Kidney capillary endothelial cell (primary cell): ENCODE measurements around the gene KCNK5.

Experiments
- DNase-seq: peaks from one replicate; pipeline ENCODE4 v3.0.0-alpha.2; 2018; ENCODE audit warnings: low spot score

KCNK5 gene

DNA sequence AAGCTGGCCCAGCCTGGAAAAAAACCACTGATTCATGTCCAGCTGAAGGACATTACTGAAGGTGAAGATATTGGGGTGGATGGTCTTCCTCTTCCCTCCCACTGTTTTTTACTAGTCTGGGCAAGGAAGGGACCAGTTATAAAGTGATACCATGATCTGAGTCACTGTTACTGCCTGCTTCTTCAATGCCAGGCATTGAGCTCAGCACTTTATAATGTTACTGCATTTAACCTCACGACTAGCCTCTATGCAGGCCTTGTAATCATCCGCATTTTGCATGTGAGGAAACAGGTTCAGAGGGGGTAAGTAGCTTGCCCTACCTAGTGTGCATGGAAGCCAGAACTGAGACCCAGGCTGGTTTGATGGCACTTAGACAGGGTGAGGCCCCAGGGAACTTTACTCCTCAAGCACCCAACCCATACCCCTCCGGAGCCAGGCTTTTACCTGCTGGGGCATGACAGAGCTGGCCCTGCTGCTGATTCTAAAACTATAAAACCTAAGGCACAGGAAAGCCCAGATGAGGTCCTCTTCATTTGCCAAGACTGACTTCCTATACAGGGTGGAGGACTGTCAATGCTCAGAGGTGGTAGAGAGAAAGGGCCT, 11.0 kb upstream of the KCNK5 start:
- no peak for DNase-seq

DNA sequence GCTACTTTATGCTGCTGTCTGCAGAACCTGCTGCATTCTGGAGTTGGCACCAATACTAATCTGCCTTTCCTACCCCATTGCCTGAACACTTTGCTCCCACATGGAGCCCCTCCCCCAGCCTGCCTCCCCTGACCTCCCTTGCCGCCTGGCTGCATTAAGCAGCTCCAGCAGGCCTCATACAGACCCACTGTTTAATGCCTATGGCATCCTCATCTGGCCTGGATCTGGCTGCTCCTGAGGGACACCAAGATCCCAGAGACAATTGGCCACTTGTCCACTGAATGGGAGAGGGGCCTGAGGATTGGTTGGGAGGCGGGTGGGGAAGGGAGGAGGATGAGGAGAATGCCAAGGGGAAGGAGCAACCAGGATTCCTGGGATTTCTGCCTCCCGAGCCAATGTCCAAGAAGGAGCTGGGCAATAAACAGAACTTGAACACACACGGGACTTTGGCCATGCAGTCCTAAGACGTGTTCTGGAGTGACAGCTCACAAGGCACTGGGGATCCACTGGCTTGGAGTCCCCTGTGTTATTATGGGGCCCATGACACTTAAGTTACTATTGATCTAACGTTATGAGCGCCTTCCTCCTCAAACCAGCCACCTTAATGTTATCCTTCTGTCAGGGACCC, 10.4 kb upstream of the KCNK5 start:
- no peak for DNase-seq

DNA sequence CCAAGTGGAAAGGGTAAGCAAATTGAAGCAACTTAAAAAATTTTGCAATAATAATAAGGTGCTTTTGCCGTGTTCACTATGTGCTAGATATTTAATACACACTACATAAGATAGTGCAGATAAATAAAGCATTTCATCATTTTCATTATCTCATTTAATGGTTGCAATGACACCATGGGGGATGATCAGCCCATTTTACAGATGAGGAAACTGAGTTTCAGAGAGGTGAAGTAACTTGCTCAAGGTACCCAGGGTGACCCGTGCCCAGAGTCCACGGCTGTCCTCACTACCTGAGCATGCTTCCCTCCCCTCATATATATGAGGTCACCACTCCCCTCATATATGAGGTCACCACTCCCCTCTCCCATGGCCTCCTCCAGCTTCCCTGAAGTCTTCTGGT, 7.5 kb upstream of the KCNK5 start:
- DNase-seq: no peak

DNA sequence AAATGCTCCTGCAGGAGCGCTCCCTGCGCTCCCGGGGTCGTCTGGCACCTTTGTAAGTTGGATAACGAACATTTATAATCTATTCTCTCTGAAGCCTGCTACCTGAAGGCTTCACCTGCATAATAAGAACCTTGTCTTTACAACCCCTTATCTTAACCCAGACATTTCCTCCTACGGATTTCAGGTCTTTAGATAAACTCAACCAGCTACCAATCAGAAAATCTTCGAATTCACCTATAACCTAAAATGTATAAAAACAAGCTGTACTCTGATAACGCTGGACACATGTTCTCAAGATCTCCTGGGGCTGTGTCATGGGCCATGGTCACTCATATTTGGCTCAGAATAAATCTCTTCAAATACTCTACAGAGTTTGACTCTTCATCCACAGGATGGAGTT, 4.1 kb upstream of the KCNK5 start:
- DNase-seq: no peak

DNA sequence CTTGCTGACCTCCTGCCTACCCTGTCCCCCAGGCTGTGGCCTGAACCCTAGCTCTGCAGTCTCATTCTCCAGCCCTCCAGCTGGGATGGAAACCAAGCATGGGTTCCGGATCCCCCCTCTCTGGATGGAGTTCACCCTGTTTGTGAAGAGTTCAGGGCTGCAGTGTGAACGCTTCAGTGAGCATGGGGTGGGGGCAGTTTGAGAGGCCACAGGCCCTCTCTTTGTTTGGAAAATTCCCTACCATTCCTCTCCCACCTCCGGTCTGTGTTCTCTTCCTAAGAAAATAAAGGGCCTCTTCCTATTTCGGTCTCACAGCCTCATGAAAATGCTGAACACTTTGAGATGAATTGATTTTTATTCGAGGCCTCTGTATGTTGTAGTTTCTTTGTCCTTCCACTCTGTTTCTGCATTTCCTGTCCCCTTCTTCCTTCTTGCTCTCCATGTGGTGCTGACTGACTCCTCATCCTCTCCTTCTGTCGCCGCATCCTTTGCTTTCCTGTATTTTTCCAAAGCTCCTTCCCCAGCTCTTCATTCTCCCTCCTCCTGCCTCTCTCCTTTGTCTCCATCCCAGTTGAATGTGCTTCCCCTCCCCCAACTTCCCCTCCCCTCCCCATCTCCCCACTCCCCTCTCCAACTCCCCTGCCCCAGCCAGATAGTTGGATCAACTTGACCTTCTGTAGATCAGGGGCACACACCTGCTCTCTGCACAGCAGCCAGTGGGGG, 2.4 kb upstream of the KCNK5 start:
- DNase-seq: no peak

DNA sequence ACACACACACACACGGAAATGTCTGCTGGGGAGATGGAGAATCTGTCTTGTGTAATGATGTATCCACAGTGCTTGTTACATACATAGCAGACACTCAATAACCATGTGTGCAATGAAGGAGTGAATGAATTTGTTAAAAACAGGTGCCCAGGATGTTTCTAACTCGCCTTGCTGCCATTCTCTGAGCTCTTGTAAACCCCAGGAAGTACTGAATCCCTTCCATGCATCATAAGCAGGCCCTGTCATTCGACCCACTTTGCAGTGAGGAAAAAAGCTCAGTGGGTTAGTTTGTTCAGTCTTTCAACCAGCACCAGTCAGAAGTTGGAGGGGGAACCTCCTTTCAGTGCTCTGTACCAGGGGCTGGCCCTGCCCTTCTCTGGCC, 1.4 kb upstream of the KCNK5 start:
- DNase-seq: no peak

DNA sequence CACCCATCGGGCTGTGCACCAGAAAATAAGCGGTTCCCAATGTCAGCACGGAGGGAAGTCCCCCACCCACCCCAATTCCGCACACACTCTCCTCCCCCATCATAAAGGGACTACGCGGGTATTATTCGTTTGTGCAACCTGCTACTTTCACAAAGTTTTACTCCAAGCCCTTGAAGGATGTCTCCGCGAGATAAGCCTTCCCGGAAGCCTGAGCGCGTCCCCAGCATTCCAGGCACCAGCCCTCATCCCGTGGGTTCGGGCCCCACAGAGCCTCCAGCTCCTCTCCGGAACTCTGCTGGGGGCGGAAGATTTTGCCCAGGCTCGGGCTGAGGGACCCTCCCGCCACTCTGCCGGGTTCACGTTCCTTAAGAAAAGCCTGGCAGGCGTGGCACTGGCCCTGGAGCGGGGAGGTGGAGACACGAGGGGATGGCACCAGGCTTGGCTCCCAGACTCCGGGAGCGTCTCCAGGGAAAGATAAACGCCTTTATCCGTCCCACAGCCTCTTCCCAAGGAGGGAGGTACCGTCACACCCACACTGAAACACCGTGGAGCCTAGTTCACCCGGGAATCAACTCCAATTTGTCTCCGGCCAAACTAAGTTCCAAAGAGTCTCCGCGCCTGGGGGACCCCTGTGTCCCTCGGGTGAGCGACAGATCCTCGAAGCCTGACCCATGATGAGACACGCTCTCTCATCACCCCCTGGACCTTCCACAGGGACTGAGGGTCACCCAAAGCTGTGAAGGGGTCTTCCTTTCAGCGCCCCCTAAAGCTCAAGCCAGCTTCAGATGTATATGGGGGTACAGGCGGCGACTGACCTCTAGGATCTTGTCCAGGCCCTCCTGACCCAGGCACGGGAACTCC, 934 bp downstream of the KCNK5 start:
- no peak for DNase-seq

DNA sequence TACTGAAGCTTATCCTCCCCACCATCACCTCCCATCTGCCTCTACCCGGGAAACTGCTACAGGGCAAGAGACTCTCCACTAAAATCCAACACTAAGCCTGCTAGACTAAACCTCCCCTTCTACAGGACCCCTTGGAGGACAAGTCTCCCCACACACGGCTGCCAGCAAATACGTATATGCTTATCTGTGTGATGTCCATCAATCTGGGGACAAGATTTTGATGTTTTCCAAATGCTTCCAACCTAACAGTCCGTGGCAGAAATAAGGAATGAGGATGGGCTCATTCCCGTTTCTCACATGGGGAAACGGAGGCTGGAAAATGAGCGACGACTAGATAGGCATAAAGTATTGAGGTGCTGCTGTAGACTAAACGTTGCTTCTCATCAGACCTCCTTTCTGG, 1.8 kb downstream of the KCNK5 start:
- DNase-seq: no peak

DNA sequence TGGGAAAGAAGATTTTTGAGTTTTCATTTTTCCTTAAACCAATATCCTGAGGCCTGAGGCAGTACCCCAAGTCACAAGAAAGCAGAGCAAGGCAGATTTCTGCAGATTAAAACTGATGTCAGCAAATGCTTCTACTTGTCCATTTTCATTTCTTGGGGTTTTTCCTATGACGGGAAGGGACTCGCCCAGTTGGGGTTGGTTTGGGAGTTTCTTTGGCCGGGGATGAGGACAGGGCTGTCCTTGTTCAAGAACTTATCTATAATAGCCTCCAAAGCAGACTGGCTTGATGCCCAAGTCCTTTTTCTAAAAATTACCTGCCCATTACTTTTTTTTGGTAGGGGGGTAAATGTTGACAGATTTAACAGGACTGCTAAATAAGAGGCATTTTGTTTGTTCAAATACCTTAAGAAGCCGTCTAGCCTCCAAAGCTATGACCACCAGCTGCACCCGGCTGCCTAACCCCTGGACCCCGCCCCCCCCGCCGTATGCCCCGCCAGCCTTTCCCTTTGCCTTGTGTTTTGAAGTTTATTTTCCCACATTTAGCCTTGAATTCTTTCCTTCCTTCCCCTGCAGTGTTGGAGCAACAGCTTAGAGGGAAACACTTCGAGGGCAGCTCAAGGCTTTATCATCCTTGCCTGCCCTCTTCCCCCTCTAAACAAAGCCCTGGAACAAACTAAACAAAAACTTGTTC, 2.5 kb downstream of the KCNK5 start:
- DNase-seq: no peak

DNA sequence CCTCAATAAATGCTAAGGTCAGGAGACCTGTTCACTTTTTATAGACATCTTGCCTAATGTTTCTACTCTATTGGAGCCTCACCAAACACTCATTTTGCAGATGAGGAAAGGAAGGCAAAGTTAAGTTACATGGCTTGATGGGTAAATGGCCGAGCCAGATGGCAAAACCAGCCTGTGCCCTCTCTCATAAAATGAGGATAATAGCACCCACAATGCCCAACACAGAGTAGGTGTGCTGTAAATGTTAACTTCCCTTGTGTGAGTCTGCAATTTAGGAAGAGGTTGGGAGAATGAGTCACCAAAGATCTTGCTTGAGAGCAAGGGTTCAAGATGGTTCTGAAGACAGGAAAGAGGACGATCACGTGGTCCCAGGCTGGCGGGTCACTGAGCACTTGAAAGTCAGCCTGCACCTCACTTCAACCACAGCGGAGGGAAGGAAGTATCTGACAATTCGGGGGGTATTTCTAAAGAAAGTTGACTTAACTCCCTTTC, 3.3 kb downstream of the KCNK5 start:
- no peak for DNase-seq

DNA sequence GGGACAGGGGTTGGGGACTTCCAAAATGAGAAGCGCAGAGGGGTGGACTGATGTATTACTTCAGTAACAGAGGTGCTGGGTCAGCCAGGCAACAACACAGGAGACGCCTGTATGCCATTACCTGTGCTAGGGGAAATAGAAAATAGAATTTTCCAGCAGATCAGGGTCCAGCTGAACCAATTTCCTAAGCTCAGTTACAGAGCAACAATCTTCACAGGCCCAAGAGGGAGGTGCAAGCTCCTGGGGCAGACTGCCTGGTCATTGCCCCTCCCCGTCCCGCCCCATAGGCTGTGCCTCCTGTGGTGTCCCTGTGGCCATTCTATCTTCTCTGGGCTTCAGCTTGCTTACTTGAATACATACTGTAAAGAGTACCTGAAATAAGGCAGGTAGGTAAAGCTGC, 3.7 kb downstream of the KCNK5 start:
- no peak for DNase-seq

DNA sequence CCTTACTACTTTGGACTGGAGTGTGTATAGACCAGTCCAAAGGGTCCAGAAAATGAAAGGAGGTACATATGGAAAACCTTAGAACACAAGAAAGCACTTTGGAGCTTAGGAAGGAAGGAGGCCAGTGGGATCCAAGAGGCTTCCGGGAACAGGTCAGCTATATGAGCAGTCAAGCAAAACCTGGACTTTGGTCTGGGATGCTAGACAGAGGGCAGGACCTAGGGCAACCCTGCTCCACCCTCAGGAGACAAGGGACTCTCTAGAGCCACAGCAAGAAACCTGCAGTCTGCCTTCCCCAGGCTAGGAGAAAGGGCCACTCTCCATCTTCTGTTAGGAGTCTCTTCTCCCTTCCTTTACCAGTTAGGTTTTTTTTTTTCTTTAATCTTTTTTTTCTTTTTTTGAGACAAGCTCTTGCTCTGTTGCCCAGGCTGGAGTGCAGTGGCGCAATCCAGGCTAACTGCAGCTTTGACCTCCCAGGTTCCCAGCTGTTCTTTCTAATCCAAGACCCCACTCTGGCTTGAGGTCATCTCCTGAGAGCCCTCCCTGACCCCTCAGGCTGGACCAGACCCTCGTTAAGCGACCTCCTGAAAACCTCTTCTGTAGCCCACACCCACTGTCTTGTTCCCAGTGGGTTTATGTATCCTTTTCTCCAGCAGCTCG, 4.6 kb downstream of the KCNK5 start:
- no peak for DNase-seq

DNA sequence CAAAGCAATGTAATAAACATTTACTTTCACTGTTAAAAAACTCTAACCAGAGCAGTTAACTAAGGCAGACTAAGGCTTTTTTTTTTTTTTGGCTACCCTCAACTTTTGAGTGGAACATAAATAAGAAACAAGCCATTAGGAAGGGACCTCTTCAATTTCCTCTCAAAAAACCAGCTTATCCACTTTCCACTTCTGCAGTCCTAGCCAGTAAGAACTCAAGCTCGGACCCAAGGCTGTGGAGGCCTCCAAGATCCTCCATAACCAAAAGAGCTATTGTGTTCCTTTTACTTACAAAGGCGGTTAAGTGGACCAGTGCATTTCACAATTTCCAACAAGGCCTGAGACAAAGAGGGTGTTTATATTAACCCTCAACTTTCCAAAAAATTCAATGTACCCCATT, 5.3 kb downstream of the KCNK5 start:
- no peak for DNase-seq

DNA sequence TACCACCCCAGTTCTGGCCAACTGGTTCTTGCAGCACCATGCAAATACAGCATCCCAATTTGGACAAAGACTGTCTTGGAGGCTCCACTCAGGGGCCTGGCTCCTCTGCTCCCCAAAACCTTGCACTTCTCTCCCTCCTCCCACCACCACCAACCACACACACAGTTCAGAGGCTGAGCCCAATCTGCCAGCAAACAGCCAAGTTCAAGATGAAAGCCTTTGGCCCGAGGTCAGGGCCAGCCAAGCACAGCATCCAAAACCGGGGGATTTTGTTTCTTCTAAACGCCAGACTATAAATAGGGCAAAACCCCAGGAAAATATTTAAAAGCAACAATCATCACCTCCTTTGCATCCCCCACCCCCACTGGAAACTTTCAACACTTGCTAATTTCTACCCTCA, 5.7 kb downstream of the KCNK5 start:
- no peak for DNase-seq

DNA sequence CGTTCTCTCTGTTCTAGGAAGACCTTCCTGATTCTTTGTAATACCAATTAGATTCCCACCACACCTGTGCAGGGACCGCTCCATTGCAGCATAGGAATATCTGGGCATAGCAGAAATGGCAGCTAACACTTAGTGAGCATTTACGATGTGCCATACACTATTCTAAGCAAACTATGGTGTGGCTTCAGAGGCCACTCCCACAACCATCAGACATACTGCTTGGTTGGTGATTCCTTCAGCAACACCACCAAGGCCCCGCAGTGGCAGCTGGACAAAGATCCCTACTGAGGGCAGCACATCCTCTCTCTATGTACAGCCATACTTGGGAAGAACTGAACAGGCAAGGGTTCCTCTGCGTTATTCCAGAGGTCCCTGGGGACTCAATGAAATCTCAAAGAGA, 6.2 kb downstream of the KCNK5 start:
- DNase-seq: no peak

DNA sequence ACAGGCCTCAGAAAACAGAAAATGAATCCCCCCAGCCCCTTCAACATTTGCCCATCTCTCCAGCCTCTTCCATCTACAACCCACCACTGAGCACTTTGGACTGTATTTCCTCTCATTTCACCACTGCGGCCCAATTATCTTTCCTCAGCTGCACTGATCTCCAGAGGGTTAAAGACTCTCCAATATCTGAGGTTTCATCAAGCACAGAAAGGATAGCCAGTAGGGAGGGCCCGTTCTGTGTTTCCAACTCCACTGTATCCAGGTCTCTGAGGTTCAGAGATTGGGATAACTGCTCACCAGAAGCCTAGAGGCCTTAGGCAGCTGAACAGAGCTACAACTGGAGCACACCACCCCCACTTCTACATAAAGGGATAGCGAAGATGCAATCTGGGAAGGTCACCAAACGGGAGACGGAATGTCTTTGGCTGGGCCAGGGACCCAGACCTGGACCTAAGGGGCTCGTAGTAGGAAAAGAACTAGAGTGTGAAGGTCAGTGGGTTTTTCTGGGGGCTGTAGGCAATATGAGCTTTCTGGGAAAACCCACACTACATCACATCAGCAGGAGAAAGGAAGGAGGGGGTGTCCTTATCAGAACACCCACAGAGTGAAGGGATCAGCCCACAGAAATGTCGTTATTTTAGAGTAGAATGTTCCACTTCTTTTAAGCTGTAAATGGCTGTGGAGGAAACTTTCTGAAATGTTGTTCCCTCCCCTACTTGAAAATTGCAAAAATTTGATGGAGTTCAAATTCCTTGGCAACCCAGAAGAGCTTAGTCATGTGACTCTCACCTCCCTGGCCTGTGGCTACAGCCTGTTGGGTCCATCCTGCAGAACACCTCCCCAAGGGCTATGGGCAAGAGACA, 7.3 kb downstream of the KCNK5 start:
- DNase-seq: no peak

DNA sequence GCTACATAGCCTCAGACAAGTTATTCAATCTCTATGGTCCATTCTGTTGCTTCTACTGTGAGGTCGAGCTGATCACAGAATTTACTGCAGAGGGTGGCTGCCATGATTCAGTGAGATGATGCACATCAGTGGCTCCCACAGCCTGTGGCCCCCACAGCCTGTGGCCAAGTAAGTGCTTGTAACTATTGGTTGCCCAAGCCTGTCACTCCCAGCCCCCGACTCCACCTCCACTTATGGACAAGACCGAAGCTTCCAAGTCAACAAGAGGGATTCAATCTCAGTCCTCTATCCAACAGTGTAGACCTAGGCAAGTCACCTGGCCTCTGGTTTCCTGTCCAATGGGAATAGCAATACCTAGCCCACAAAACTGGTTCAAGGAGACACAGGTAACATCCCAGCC, 8.2 kb downstream of the KCNK5 start:
- DNase-seq: no peak

DNA sequence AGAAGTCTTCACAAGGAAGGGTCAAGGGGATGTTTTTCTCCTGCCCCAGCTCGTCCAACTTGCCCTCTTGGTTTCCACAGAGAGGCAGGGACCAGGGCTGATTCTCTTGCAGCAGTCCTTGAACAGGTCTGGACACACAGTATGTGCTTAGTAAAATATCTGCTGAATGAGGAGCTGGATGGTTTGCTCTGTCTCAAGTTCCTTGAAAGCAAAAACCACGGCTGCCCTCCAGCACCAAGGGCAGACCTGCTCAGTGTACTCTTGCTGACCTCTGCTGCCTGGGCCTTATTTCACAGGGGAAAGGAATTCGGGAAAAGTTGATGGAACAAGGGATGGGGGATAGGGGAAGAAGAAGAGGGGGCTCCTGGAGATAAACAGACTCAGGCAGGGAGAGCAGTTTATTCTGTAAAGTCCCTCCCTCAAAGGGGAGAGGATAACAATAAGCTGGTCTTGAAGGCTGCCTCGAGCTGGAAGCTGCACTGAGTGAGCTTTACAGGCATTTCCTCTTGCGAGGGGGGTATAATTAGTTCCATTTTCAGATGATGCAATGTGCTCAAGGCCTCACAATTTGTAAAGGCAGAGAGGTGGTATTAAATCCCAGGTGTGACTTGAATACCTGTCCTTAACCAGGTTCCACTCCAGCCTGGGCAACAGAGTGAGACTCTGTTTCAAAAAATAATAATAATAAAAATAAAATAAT, 10.3 kb downstream of the KCNK5 start:
- DNase-seq: no peak

DNA sequence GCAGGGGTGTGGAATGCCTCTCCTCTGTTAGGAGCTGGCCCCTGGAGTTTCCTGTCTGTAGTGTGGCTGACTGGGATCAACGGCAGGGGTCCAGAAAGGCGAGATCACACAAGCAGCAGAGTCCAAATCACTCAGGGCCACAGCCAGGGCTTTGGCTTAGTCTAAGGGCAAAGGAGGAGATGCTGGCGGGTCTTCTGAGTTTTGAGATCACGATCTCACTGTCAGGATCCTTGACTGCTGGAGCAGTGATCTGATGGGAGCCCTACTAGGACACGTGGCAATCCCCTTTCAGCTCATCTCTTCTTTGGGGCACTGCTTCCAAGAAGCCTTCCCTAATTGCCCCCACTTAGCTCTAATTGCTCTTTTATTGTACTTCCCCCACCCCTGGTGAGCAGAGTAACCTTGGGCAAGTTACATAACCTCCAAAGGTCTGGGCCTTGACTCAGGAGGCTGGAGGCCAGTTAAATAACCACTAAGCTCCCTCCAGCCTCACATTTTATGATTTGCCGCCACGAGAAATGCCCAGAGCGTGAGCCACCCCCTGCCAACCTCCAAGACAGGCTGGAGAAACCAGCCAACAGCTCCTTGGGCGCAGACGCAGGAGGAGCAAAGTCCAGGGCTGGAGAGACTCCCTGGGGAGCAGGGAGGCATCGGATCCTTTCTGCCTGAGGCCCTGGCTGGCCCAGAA, 12.0 kb downstream of the KCNK5 start:
- DNase-seq: no peak
